Measurements from ENCODE around the gene SAMMSON. TPM values are rescaled to one million over a fixed set of nuclear protein-coding genes. Genes with fewer than 3 reads are reported as not detected.

Gene SAMMSON
- total RNA-seq, 1 experiment from 2014 or later = not detected

DNA sequence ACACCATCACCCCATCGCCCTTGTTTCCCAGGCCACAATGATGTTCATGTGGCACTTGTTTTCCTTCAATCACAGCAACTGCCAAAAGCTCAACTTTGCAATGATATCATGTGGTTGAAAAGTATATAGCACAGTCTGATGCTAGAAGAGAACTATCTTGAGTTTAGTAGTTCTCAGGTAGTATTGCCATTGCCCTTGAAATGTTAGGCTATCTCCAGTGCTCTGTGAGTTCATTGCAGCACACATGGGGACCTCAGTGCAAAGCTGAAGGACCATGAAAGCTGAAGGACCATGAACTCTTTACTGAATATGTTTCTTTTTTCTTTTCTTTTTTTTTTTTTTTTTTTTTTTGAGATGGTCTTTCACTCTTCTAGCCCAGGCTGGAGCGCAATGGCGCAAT lies 35.9 kb upstream of the SAMMSON start:
- ATAC-seq (no peak), DNase-seq (ENCODE audit: low read depth, low spot score) (no peak)
- H3K27me3 ChIP-seq (ENCODE audit: control insufficient read depth, insufficient read depth, low read length) = no peaks in the 10 kb centered on the region
- TF ChIP-seq SIN3A (IDR thresholded peaks at IDR 0.05; ENCODE audit: borderline replicate concordance, insufficient read depth, low read depth, low read length) = no peak
- no peak for TF ChIP-seq POLR2AphosphoS5 (IDR thresholded peaks at IDR 0.05; ENCODE audit: low read depth, low read length)
- TF ChIP-seq TCF7L2 (IDR thresholded peaks at IDR 0.05; ENCODE audit: low read depth, low read length) = no peak
- no peak for TF ChIP-seq CTCF (IDR thresholded peaks at IDR 0.05)
- TF ChIP-seq, protein P1, sequence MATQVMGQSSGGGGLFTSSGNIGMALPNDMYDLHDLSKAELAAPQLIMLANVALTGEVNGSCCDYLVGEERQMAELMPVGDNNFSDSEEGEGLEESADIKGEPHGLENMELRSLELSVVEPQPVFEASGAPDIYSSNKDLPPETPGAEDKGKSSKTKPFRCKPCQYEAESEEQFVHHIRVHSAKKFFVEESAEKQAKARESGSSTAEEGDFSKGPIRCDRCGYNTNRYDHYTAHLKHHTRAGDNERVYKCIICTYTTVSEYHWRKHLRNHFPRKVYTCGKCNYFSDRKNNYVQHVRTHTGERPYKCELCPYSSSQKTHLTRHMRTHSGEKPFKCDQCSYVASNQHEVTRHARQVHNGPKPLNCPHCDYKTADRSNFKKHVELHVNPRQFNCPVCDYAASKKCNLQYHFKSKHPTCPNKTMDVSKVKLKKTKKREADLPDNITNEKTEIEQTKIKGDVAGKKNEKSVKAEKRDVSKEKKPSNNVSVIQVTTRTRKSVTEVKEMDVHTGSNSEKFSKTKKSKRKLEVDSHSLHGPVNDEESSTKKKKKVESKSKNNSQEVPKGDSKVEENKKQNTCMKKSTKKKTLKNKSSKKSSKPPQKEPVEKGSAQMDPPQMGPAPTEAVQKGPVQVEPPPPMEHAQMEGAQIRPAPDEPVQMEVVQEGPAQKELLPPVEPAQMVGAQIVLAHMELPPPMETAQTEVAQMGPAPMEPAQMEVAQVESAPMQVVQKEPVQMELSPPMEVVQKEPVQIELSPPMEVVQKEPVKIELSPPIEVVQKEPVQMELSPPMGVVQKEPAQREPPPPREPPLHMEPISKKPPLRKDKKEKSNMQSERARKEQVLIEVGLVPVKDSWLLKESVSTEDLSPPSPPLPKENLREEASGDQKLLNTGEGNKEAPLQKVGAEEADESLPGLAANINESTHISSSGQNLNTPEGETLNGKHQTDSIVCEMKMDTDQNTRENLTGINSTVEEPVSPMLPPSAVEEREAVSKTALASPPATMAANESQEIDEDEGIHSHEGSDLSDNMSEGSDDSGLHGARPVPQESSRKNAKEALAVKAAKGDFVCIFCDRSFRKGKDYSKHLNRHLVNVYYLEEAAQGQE (IDR thresholded peaks at IDR 0.05; ENCODE audit: insufficient read depth in 1 of 2, low read depth in 2 of 2, low read length in 1 of 2) = no peak
- ChIA-PET CTCF (no interaction called here), POLR2A (no interaction called here)
- no TSS peak for BruUV-seq (replicated peaks)
- in situ Hi-C loops (cut with HindIII; ENCODE audit: low pct_unique_long_range_greater_than_20kb, low sequenced_read_pairs) (no loop called here), intact Hi-C loops (cut with micrococcal nuclease; ENCODE audit: unreplicated experiment) (no loop called here)
- no peak overlapping the region for H3K27ac ChIP-seq (ENCODE audit: low read length)
- H3K4me1 ChIP-seq (ENCODE audit: control insufficient read depth, insufficient read depth, low read length) = no peaks in the 10 kb centered on the region
- H3K4me3 ChIP-seq (ENCODE audit: low read depth in 2 of 2, low read length in 2 of 2) = no peak overlapping the region
- no peaks in the 10 kb centered on the region for H3K9me3 ChIP-seq (ENCODE audit: control insufficient read depth, insufficient read depth, low read depth, low read length)
- no peaks in the 10 kb centered on the region for H3K36me3 ChIP-seq (ENCODE audit: control insufficient read depth, insufficient read depth, low read length)

GRCh38 chr3:69967156-69967555 lies 32.4 kb upstream of the SAMMSON start:
- CTCF ChIA-PET = no interaction called here

More at GRCh38 chr3:69967156-69967555, 32.4 kb upstream of the SAMMSON start:
- Histone ChIP-seq H3K27ac (ENCODE audit: low read length) (no peak overlapping the region), H3K36me3 (ENCODE audit: control insufficient read depth, insufficient read depth, low read length) (no peaks in the 10 kb centered on the region), H3K4me1 (ENCODE audit: control insufficient read depth, insufficient read depth, low read length) (no peaks in the 10 kb centered on the region), H3K27me3 (ENCODE audit: control insufficient read depth, insufficient read depth, low read length) (no peaks in the 10 kb centered on the region), H3K4me3 (ENCODE audit: low read depth in 2 of 2, low read length in 2 of 2) (no peak overlapping the region), H3K9me3 (ENCODE audit: control insufficient read depth, insufficient read depth, low read depth, low read length) (no peaks in the 10 kb centered on the region)
- intact Hi-C loops (cut with micrococcal nuclease; ENCODE audit: unreplicated experiment) (no loop called here), in situ Hi-C loops (cut with HindIII; ENCODE audit: low pct_unique_long_range_greater_than_20kb, low sequenced_read_pairs) (no loop called here)
- ATAC-seq (no peak), DNase-seq (ENCODE audit: low read depth, low spot score) (no peak)
- POLR2A ChIA-PET = no interaction called here
- no TSS peak for BruUV-seq (replicated peaks)
- TF ChIP-seq TCF7L2 (IDR thresholded peaks at IDR 0.05; ENCODE audit: low read depth, low read length) (no peak), SIN3A (IDR thresholded peaks at IDR 0.05; ENCODE audit: borderline replicate concordance, insufficient read depth, low read depth, low read length) (no peak), CTCF (IDR thresholded peaks at IDR 0.05) (no peak), POLR2AphosphoS5 (IDR thresholded peaks at IDR 0.05; ENCODE audit: low read depth, low read length) (no peak)
